HepG2 (cell line): ENCODE measurements around the gene ABHD1. TPM values are rescaled to one million over a fixed set of nuclear protein-coding genes. Genes with fewer than 3 reads are reported as not detected.

ENCODE experiments used
- ATAC-seq: fragments of 200-7000 bp; cut with Tn5 transposase; 3 replicates; pipeline ENCODE4 v1.9.1; 2020; ENCODE audit warnings: mild to moderate bottlenecking, moderate library complexity
- BruUV-seq: library from RNA; stranded (reverse); fragments of 400-500 nt; replicated peaks from 2 replicates; lab custom pipeline; 2021; lab: Mats Ljungman, UMichigan
- CTCF ChIA-PET: fragments of 300-600 bp; formaldehyde crosslinking; extraction: SDS; loops from one replicate; lab custom pipeline; 2021; ENCODE audit warnings: low total read pairs, inconsistent platforms, low intra/inter-chr PET ratio; lab: Yijun Ruan, JAX
- POLR2A ChIA-PET: fragments of 350-600 bp; sonication (Branson Sonifier 250); formaldehyde crosslinking; loops from one replicate; lab custom pipeline; 2020; ENCODE audit warnings: antibody characterized with exemption, inconsistent platforms; lab: Yijun Ruan, JAX
- DNase-seq: peaks from one replicate; pipeline ENCODE4 v3.0.0-alpha.2; 2015; ENCODE audit warnings: low spot score
- FAIRE-seq: peaks from 3 replicates; lab custom pipeline; 2011; peaks lifted over from hg19 to GRCh38; lab: Jason Lieb, UNC
- H2AFZ ChIP-seq: one replicate; pipeline ENCODE4 v1.6.1; 2011; ENCODE audit warnings: low read length, inconsistent platforms
- H3K27ac ChIP-seq: fragments of 300-600 bp; 3 replicates; pipeline ENCODE4 v1.8.0; 2011; ENCODE audit warnings: mixed run types, mild to moderate bottlenecking, mixed read lengths, low read length, inconsistent platforms; ENCODE audit not compliant: insufficient read depth; ENCODE audit errors: extremely low read length
- H3K27me3 ChIP-seq, 2 experiments: fragments of 200-600 bp in 1 of 2; 2 replicates in 1 of 2; 3 replicates in 1 of 2; pipeline versions ENCODE4 v1.6.0 to v1.8.0; 2011; ENCODE audit warnings: low read length in 2 of 2, mild to moderate bottlenecking in 2 of 2, moderate library complexity in 2 of 2, inconsistent platforms in 1 of 2; ENCODE audit not compliant: insufficient read depth in 2 of 2, control insufficient read depth in 1 of 2
- H3K36me3 ChIP-seq, 2 experiments: fragments of 200-600 bp in 1 of 2; replicated peaks in 1 of 2; 2 replicates in 1 of 2; 3 replicates in 1 of 2; pipeline versions ENCODE4 v1.5.1 to v1.8.0; 2011; ENCODE audit warnings: low read length in 2 of 2, inconsistent platforms in 1 of 2; ENCODE audit not compliant: insufficient read depth in 2 of 2, control insufficient read depth in 1 of 2
- H3K4me1 ChIP-seq: 2 replicates; pipeline ENCODE4 v1.5.1; 2012; ENCODE audit warnings: low read length, inconsistent platforms; ENCODE audit not compliant: insufficient read depth
- H3K4me2 ChIP-seq: 2 replicates; pipeline ENCODE4 v1.6.0; 2011; ENCODE audit warnings: low read depth, low read length, inconsistent platforms
- H3K4me3 ChIP-seq, 3 experiments: fragments of 200-600 bp in 1 of 3; sonication (generic), shearing (Covaris generic) in 1 of 3; replicated peaks in 1 of 3; 2 replicates each; pipeline ENCODE4 v1.5.1; 2011 to 2016; ENCODE audit warnings: low read length in 3 of 3, inconsistent platforms in 2 of 3, low read depth in 2 of 3, mild to moderate bottlenecking in 2 of 3, control low read depth in 1 of 3, mixed read lengths in 1 of 3; ENCODE audit not compliant: insufficient read depth in 1 of 3
- H3K79me2 ChIP-seq: one replicate; pipeline ENCODE4 v1.6.1; 2011; ENCODE audit warnings: low read length, inconsistent platforms; ENCODE audit not compliant: insufficient read depth
- H3K9ac ChIP-seq: 2 replicates; pipeline ENCODE4 v1.6.0; 2011; ENCODE audit warnings: mild to moderate bottlenecking, low read depth, low read length, inconsistent platforms; ENCODE audit not compliant: insufficient read depth
- H3K9me3 ChIP-seq: 2 replicates; pipeline ENCODE4 v1.5.1; 2012; ENCODE audit warnings: mild to moderate bottlenecking, low read length
- H4K20me1 ChIP-seq: 2 replicates; pipeline ENCODE4 v1.6.0; 2011; ENCODE audit warnings: inconsistent platforms, mild to moderate bottlenecking, low read length, moderate library complexity; ENCODE audit not compliant: insufficient read depth
- ELF1 ChIP-seq: sonication (generic); formaldehyde crosslinking; IDR thresholded peaks from 2 replicates; pipeline ENCODE4 v1.4.0; 2020; ENCODE audit warnings: missing genetic modification reagents
- KDM4B ChIP-seq: sonication (generic); formaldehyde crosslinking; IDR thresholded peaks from 2 replicates; pipeline ENCODE4 v1.4.0; 2020; ENCODE audit warnings: missing genetic modification reagents
- MBNL3 ChIP-seq: fragments of 250-450 bp; sonication (Bioruptor Pico); conservative IDR thresholded peaks from 2 replicates; pipeline ENCODE4 v1.8.0; 2022; ENCODE audit warnings: mild to moderate bottlenecking, inconsistent platforms
- POLR2AphosphoS5 ChIP-seq: IDR thresholded peaks from 2 replicates; pipeline ENCODE4 v1.6.1; 2012; ENCODE audit warnings: low read depth, low read length
- XRCC5 ChIP-seq: fragments of 200-400 bp; formaldehyde crosslinking; optimal IDR thresholded peaks from 2 replicates; pipeline ENCODE3; 2017; ENCODE audit warnings: mild to moderate bottlenecking, low read length
- ZBTB7B ChIP-seq: sonication (generic); formaldehyde crosslinking; IDR thresholded peaks from 2 replicates; pipeline ENCODE4 v1.4.0; 2020; ENCODE audit warnings: missing genetic modification reagents
- ZFYVE20 ChIP-seq: sonication (generic); formaldehyde crosslinking; IDR thresholded peaks from 2 replicates; pipeline ENCODE4 v1.8.0; 2023; ENCODE audit warnings: low read depth, mild to moderate bottlenecking, moderate library complexity, missing genetic modification reagents, borderline replicate concordance
- ZKSCAN8 ChIP-seq: IDR thresholded peaks from 2 replicates; pipeline ENCODE4 v1.6.1; 2016; ENCODE audit warnings: borderline replicate concordance, missing genetic modification reagents, missing compliant biosample characterization
- ZMAT3 ChIP-seq: sonication (generic); formaldehyde crosslinking; conservative IDR thresholded peaks from 2 replicates; pipeline ENCODE4 v1.7.0; 2021; ENCODE audit warnings: missing genetic modification reagents
- ZMYM3 ChIP-seq: sonication (generic); formaldehyde crosslinking; IDR thresholded peaks from 2 replicates; pipeline ENCODE4 v1.5.1; 2020; ENCODE audit warnings: mild to moderate bottlenecking, missing genetic modification reagents
- ZNF138 ChIP-seq: sonication (generic); formaldehyde crosslinking; IDR thresholded peaks from 2 replicates; pipeline ENCODE4 v1.5.0; 2020; ENCODE audit warnings: mild to moderate bottlenecking, low read depth, missing genetic modification reagents
- ZNF17 ChIP-seq: sonication (generic); formaldehyde crosslinking; IDR thresholded peaks from 2 replicates; pipeline ENCODE4 v1.5.0; 2020; ENCODE audit warnings: mild to moderate bottlenecking, missing genetic modification reagents
- ZNF354B ChIP-seq: sonication (generic); formaldehyde crosslinking; IDR thresholded peaks from 2 replicates; pipeline ENCODE4 v1.8.0; 2022; ENCODE audit warnings: mild to moderate bottlenecking, missing genetic modification reagents
- ZNF496 ChIP-seq: sonication (generic); formaldehyde crosslinking; IDR thresholded peaks from 2 replicates; pipeline ENCODE4 v1.8.1; 2023; ENCODE audit warnings: mild to moderate bottlenecking, moderate library complexity, missing genetic modification reagents; ENCODE audit not compliant: insufficient replicate concordance
- ZNF616 ChIP-seq: sonication (generic); formaldehyde crosslinking; IDR thresholded peaks from 2 replicates; pipeline ENCODE4 v1.5.0; 2020; ENCODE audit warnings: low read depth, mild to moderate bottlenecking, missing genetic modification reagents
- ZNF841 ChIP-seq: sonication (generic); formaldehyde crosslinking; IDR thresholded peaks from 2 replicates; pipeline ENCODE4 v1.8.1; 2023; ENCODE audit warnings: missing genetic modification reagents, borderline replicate concordance
- WGBS: methylation state at CpG from one replicate; pipeline ENCODE4 v1.1.6; 2017; ENCODE audit warnings: low lambda C conversion rate; 5-methylcytosine and 5-hydroxymethylcytosine counted together
- in situ Hi-C: cut with HindIII; loops from 2 replicates; pipeline ENCODE4 v1.10.0; 2017; ENCODE audit warnings: low pct_unique_long_range_greater_than_20kb; ENCODE audit not compliant: extremely low pct_ligation_motif_present
- intact Hi-C: fragments of 100-400 bp; cut with micrococcal nuclease; formaldehyde crosslinking; loops from one replicate; pipeline ENCODE4 v1.10.0; 2022; ENCODE audit not compliant: unreplicated experiment
- polyA plus RNA-seq, 8 experiments: library from polyadenylated mRNA; depleted of rRNA in 3 of 8; stranded (reverse) in 7 of 8; unstranded in 1 of 8; fragments of >200 nt; fragmentation: Illumina TruSeq in 4 of 8; extraction: Trizol in 4 of 8; gene quantifications; 2 replicates each; pipeline versions ENCODE4 v1.2.1 to v1.2.3, GENCODE V29; 2011 to 2016; ENCODE audit warnings: low read depth in 4 of 8, missing spikeins in 1 of 8, mixed read lengths in 1 of 8; ENCODE audit not compliant: insufficient read depth in 1 of 8
- total RNA-seq, 5 experiments: library from RNA; depleted of rRNA; stranded (reverse); fragments of >200 nt; fragmentation: Illumina TruSeq; extraction: Trizol; gene quantifications; 2 replicates each; pipeline ENCODE4 v1.2.3, GENCODE V29; 2016; ENCODE audit warnings: low read depth in 1 of 5
- TF ChIP-seq, protein P1 (sequence below): sonication (generic); formaldehyde crosslinking; IDR thresholded peaks from 2 replicates; pipeline ENCODE4 v1.8.0; 2022; ENCODE audit warnings: mild to moderate bottlenecking, missing genetic modification reagents
- TF ChIP-seq, protein P2 (sequence below): sonication (generic); formaldehyde crosslinking; IDR thresholded peaks from 2 replicates; pipeline ENCODE4 v1.4.0; 2020; ENCODE audit warnings: mild to moderate bottlenecking, missing genetic modification reagents

The ABHD1 gene
- total and polyA plus RNA-seq, 2 of the 13 experiments (the other 11 are each of a cell fraction or from before 2014, with no cell fraction given): 0.04 to 0.81 TPM

DNA sequence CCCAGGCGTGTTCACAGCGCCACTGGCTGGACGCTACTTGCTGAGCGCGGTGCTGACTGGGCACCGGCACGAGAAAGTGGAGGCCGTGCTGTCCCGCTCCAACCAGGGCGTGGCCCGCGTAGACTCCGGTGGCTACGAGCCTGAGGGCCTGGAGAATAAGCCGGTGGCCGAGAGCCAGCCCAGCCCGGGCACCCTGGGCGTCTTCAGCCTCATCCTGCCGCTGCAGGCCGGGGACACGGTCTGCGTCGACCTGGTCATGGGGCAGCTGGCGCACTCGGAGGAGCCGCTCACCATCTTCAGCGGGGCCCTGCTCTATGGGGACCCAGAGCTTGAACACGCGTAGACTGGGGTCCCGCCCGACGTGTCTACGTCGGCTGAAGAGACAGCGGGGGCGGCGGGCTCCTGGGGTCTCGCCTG is 37.9 kb upstream of the ABHD1 start (continued):
- TF ChIP-seq, protein P1, sequence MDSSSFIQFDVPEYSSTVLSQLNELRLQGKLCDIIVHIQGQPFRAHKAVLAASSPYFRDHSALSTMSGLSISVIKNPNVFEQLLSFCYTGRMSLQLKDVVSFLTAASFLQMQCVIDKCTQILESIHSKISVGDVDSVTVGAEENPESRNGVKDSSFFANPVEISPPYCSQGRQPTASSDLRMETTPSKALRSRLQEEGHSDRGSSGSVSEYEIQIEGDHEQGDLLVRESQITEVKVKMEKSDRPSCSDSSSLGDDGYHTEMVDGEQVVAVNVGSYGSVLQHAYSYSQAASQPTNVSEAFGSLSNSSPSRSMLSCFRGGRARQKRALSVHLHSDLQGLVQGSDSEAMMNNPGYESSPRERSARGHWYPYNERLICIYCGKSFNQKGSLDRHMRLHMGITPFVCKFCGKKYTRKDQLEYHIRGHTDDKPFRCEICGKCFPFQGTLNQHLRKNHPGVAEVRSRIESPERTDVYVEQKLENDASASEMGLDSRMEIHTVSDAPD (CRISPR knock-in tag): no peak
- TF ChIP-seq ZNF138 (CRISPR knock-in tag) (no peak), ZNF841 (CRISPR knock-in tag) (no peak), ZNF496 (CRISPR knock-in tag) (no peak), ZNF616 (CRISPR knock-in tag) (no peak), POLR2AphosphoS5 (no peak), ZMYM3 (peak; percentile 34; the same call in 1 of the 2 replicates), KDM4B (no peak; the same call in 1 of the 2 replicates), ZBTB7B (CRISPR knock-in tag) (peak; percentile 60; the same call in 1 of the 2 replicates), ZNF354B (no peak)

DNA sequence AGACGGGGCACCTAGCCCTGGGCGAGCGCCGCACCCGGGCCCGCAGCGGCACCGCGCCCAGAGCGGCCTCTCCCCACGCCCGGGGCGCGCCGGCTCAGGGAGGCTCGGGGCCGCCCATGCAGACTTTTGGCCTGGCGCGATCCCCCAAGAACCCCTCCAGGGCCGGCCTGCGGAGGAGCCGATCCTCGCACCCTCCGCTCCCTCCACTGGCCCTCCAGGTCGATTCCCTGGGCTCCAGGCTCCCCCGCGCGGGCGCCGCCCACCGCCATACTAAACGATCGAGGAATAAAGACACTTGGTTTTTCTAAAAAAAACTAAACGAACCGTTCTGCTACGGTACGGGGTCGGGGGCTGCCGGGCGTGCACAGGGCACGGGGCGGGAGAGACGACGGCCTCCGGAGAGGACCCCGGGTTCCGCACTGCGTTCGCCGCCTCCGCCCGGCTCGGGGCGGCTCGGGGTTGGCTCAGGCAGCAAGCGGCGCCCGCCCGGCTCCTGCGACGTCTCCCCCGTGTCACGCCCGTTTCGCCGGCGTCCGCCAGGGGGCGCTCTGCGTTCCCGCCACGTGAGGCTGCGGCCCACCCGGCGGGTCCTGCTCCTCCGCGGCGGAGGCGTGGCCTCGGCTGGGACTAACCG is 37.4 kb upstream of the ABHD1 start:
- Histone ChIP-seq H3K27me3 (no peaks in the 10 kb centered on the region), H3K4me3 (peak overlapping the region; percentile 51 to 99 (median 74)), H3K4me1 (peaks cover 74% of the 10 kb centered on the region), H3K9ac (peak overlapping the region; percentile 63), H3K4me2 (peak overlapping the region; percentile 84), H3K36me3 (no peaks in the 10 kb centered on the region; a peak in 3 of 5 replicates), H3K79me2 (peaks cover 39% of the 10 kb centered on the region), H3K9me3 (no peaks in the 10 kb centered on the region), H4K20me1 (no peaks in the 10 kb centered on the region), H3K27ac (peak overlapping the region; percentile 65), H2AFZ (no peak overlapping the region)
- intact Hi-C loops (loop anchor here (1.0 to 10.0 kb wide), 4 partner anchors 36 to 1161 kb away; partner anchors contain the start of gene TMEM214), in situ Hi-C loops (no loop called here)
- BruUV-seq: no TSS peak
- 2% methylated on average over 51 of the region's 81 CpGs for WGBS
- DNase-seq (peak; percentile 87), ATAC-seq (peak; percentile 83), FAIRE-seq (no peak)
- ChIA-PET POLR2A (interaction anchor here (1.0 to 9.2 kb wide), 14 partner anchors 9 to 216 kb away, joined by 3 to 106 read pairs (median 8); partner anchors contain the start of genes ABHD1, AGBL5, ATRAID and OST4), CTCF (interaction anchor here (0.8 to 2.0 kb wide), 5 partner anchors 12 to 217 kb away, joined by 3 to 9 read pairs (median 3); no protein-coding TSS in a partner anchor)
- TF ChIP-seq ZMAT3 (CRISPR knock-in tag): no peak
- no peak for TF ChIP-seq ZNF17 (CRISPR knock-in tag)
- TF ChIP-seq ELF1 (CRISPR knock-in tag): no peak
- TF ChIP-seq XRCC5: peak; percentile 41
- TF ChIP-seq MBNL3 (CRISPR knock-in tag): no peak
- TF ChIP-seq ZKSCAN8 (CRISPR knock-in tag): peak; percentile 81; the same call in 1 of the 2 replicates
- no peak for TF ChIP-seq ZFYVE20
- TF ChIP-seq, protein P2, sequence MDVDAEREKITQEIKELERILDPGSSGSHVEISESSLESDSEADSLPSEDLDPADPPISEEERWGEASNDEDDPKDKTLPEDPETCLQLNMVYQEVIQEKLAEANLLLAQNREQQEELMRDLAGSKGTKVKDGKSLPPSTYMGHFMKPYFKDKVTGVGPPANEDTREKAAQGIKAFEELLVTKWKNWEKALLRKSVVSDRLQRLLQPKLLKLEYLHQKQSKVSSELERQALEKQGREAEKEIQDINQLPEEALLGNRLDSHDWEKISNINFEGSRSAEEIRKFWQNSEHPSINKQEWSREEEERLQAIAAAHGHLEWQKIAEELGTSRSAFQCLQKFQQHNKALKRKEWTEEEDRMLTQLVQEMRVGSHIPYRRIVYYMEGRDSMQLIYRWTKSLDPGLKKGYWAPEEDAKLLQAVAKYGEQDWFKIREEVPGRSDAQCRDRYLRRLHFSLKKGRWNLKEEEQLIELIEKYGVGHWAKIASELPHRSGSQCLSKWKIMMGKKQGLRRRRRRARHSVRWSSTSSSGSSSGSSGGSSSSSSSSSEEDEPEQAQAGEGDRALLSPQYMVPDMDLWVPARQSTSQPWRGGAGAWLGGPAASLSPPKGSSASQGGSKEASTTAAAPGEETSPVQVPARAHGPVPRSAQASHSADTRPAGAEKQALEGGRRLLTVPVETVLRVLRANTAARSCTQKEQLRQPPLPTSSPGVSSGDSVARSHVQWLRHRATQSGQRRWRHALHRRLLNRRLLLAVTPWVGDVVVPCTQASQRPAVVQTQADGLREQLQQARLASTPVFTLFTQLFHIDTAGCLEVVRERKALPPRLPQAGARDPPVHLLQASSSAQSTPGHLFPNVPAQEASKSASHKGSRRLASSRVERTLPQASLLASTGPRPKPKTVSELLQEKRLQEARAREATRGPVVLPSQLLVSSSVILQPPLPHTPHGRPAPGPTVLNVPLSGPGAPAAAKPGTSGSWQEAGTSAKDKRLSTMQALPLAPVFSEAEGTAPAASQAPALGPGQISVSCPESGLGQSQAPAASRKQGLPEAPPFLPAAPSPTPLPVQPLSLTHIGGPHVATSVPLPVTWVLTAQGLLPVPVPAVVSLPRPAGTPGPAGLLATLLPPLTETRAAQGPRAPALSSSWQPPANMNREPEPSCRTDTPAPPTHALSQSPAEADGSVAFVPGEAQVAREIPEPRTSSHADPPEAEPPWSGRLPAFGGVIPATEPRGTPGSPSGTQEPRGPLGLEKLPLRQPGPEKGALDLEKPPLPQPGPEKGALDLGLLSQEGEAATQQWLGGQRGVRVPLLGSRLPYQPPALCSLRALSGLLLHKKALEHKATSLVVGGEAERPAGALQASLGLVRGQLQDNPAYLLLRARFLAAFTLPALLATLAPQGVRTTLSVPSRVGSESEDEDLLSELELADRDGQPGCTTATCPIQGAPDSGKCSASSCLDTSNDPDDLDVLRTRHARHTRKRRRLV (CRISPR knock-in tag): 0 out of 2 replicates have a peak, but pooled peaks have one; percentile 15
